Endothelial cell (in vitro differentiated cells): ENCODE measurements around the gene EWSR1. TPM values are rescaled to one million over a fixed set of nuclear protein-coding genes. Genes with fewer than 3 reads are reported as not detected.
"Not testable (repeated sequence)": the region's sequence is repeated elsewhere in the genome, so short reads cannot be mapped to it uniquely, and the experiment has no call there.

ENCODE experiments used
- DNase-seq: peaks from one replicate; pipeline ENCODE4 v3.0.0; 2021; ENCODE audit warnings: low spot score
- H3K27ac Mint-ChIP-seq: one replicate; pipeline ENCODE4 v1.8.0; 2021; ENCODE audit warnings: mixed read lengths, inconsistent platforms; ENCODE audit not compliant: unreplicated experiment
- H3K27me3 Mint-ChIP-seq: one replicate; pipeline ENCODE4 v1.8.0; 2021; ENCODE audit warnings: mild to moderate bottlenecking, moderate library complexity, mixed read lengths, inconsistent platforms; ENCODE audit not compliant: unreplicated experiment
- H3K36me3 Mint-ChIP-seq: one replicate; pipeline ENCODE4 v1.8.0; 2021; ENCODE audit warnings: mild to moderate bottlenecking, low read depth, mixed read lengths, inconsistent platforms; ENCODE audit not compliant: unreplicated experiment
- H3K4me1 Mint-ChIP-seq: one replicate; pipeline ENCODE4 v1.8.0; 2021; ENCODE audit warnings: mild to moderate bottlenecking, mixed read lengths, inconsistent platforms; ENCODE audit not compliant: unreplicated experiment
- H3K4me3 Mint-ChIP-seq: one replicate; pipeline ENCODE4 v1.8.0; 2021; ENCODE audit warnings: mild to moderate bottlenecking, mixed read lengths, inconsistent platforms; ENCODE audit not compliant: unreplicated experiment
- H3K9me3 Mint-ChIP-seq: one replicate; pipeline ENCODE4 v1.8.0; 2021; ENCODE audit warnings: mixed read lengths, inconsistent platforms; ENCODE audit not compliant: unreplicated experiment
- total RNA-seq: library from RNA; stranded (reverse); fragmentation: NEBNext Ultra II Directional; extraction: Animal tissue kit (Norgen Biotek cat#: 25700); gene quantifications from one replicate; pipeline ENCODE4 v1.2.1, GENCODE V29; 2021; ENCODE audit not compliant: unreplicated experiment
- TF ChIP-seq, protein P1 (sequence below): fragments of 200-600 bp; sonication (generic); IDR thresholded peaks from one replicate; pipeline ENCODE4 v1.5.0; 2021; ENCODE audit warnings: antibody characterized with exemption; ENCODE audit not compliant: unreplicated experiment

The EWSR1 gene
- total RNA-seq, 1 donor from 2014 or later = 307 TPM

- no peak for DNase-seq
- Mint-ChIP-seq H3K27me3 (peaks cover 7% of the 10 kb centered on the region), H3K4me1 (no peaks in the 10 kb centered on the region)
Measured at GRCh38 chr22:29244785-29245625, 23.1 kb upstream of the EWSR1 start.

DNA sequence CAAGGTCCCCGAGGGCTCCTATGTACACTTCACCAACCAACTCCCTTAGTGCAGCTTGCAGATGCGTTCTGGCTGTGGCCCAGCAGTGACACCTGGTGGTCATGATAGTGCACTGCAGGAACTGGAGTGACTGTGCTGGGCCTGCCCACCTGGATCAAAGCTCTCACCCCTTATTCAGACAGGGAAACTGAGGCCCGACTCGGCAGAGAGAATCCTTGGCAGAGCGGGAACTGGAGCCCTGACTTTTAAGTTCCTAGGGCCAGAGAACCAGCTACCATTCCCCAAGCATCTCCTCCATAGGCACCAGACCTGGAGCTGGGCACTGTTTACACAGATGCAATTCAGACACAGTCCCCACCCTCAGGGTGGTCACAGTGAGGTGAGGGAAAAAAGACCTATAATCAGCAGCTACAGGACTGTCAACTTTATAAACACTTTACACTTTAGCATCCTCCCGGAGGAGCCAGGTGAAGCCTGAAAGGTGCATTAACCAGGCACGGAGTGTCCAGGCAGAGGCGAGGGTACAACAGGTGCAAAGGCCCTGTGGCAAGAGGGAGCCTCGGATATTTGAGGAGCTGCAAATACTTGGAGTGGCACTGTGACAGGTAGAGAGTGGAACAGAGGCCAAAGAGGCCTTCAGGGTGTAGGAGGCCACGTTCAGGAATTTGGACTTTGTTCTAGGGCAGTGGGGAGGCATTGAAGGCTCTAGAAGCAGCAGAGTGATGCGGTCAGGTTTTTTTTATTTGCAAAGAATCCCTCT is 22.3 kb upstream of the EWSR1 start:
- no peak overlapping the region for H3K27ac Mint-ChIP-seq
- no peaks in the 10 kb centered on the region for H3K9me3 Mint-ChIP-seq
- H3K27me3 Mint-ChIP-seq = peaks cover 4% of the 10 kb centered on the region
- H3K36me3 Mint-ChIP-seq = peaks cover 30% of the 10 kb centered on the region
- DNase-seq = peak; percentile 76
- H3K4me3 Mint-ChIP-seq = no peak overlapping the region
- no peaks in the 10 kb centered on the region for H3K4me1 Mint-ChIP-seq
- TF ChIP-seq, protein P1, sequence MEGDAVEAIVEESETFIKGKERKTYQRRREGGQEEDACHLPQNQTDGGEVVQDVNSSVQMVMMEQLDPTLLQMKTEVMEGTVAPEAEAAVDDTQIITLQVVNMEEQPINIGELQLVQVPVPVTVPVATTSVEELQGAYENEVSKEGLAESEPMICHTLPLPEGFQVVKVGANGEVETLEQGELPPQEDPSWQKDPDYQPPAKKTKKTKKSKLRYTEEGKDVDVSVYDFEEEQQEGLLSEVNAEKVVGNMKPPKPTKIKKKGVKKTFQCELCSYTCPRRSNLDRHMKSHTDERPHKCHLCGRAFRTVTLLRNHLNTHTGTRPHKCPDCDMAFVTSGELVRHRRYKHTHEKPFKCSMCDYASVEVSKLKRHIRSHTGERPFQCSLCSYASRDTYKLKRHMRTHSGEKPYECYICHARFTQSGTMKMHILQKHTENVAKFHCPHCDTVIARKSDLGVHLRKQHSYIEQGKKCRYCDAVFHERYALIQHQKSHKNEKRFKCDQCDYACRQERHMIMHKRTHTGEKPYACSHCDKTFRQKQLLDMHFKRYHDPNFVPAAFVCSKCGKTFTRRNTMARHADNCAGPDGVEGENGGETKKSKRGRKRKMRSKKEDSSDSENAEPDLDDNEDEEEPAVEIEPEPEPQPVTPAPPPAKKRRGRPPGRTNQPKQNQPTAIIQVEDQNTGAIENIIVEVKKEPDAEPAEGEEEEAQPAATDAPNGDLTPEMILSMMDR = peak; percentile 91

More at GRCh38 chr22:29244785-29245625, 23.1 kb upstream of the EWSR1 start:
- Mint-ChIP-seq H3K27ac (no peak overlapping the region), H3K4me3 (no peak overlapping the region), H3K36me3 (peaks cover 32% of the 10 kb centered on the region), H3K9me3 (no peaks in the 10 kb centered on the region)
- TF ChIP-seq, protein P1 = no peak

- H3K4me1 Mint-ChIP-seq, DNase-seq, H3K4me3 Mint-ChIP-seq, H3K36me3 Mint-ChIP-seq, H3K9me3 Mint-ChIP-seq, H3K27me3 Mint-ChIP-seq, H3K27ac Mint-ChIP-seq: not testable (repeated sequence)
Measured at GRCh38 chr22:29247891-29248290, 20.2 kb upstream of the EWSR1 start.

GRCh38 chr22:29251265-29251664 is 16.8 kb upstream of the EWSR1 start:
- H3K4me3 Mint-ChIP-seq = no peak overlapping the region
- no peak for DNase-seq
- H3K9me3 Mint-ChIP-seq = no peaks in the 10 kb centered on the region
- peaks cover 6% of the 10 kb centered on the region for H3K27me3 Mint-ChIP-seq
- peaks cover 3% of the 10 kb centered on the region for H3K36me3 Mint-ChIP-seq
- no peak overlapping the region for H3K27ac Mint-ChIP-seq
- H3K4me1 Mint-ChIP-seq = no peaks in the 10 kb centered on the region
- TF ChIP-seq, protein P1 = no peak

GRCh38 chr22:29251981-29252911 is 15.8 kb upstream of the EWSR1 start:
- no peak overlapping the region for H3K27ac Mint-ChIP-seq
- H3K9me3 Mint-ChIP-seq = no peaks in the 10 kb centered on the region
- no peak for DNase-seq
- TF ChIP-seq, protein P1 = no peak
- H3K36me3 Mint-ChIP-seq = peaks cover 3% of the 10 kb centered on the region
- no peak overlapping the region for H3K4me3 Mint-ChIP-seq
- H3K27me3 Mint-ChIP-seq = peaks cover 4% of the 10 kb centered on the region
- no peaks in the 10 kb centered on the region for H3K4me1 Mint-ChIP-seq
